ENCODE data around the gene HSPA12B. TPM values are rescaled to one million over a fixed set of nuclear protein-coding genes. Genes with fewer than 3 reads are reported as not detected.

The HSPA12B gene
- total RNA-seq, 1 donor from 2014 or later: 0.44 TPM

DNA sequence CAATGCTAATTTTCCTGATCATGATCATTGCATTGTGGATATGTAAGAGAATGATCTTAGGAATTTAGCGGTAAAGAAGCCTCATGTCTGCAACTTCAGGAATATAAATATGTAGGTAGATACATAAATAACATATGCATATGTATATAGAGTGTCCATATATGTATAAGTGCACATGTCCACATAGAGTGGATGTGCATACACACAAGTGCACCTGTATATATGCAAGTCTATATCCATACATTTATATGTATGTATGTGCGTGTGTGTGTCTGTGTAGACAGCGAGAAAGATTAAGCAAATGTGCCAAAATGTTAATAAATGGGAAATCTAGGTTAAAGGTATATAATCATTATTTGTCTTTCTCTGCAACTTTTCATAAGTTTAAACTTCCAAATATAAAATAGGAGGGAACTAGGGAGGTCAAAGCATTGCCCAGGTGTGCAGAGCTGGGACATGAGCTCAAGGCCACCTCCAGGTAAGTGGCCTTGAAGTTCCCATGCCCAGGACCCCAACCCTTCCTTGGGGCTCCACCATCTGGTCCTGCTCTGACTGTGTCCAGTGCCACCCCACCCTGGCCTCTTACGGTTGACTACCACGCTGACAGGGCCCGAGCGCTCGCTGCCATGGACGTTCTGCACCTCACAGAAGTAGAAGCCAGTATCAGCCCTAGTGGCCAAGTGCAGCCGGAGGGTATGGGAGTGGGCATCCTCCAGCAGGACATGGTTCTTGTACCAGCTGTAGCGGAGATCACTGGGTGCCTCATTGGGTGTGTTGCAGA is 29.7 kb upstream of the HSPA12B start:
- Mint-ChIP-seq H3K4me3 (ENCODE audit: unreplicated experiment) (no peak overlapping the region), H3K27me3 (ENCODE audit: unreplicated experiment) (peaks cover 3% of the 10 kb centered on the region), H3K36me3 (ENCODE audit: unreplicated experiment) (no peaks in the 10 kb centered on the region), H3K27ac (ENCODE audit: unreplicated experiment) (no peak overlapping the region), H3K4me1 (ENCODE audit: low read depth, unreplicated experiment) (no peaks in the 10 kb centered on the region), H3K9me3 (ENCODE audit: unreplicated experiment) (no peaks in the 10 kb centered on the region)
- DNase-seq: no peak
- TF ChIP-seq CTCF (IDR thresholded peaks at IDR 0.05; ENCODE audit: partially characterized antibody, unreplicated experiment): no peak

DNA sequence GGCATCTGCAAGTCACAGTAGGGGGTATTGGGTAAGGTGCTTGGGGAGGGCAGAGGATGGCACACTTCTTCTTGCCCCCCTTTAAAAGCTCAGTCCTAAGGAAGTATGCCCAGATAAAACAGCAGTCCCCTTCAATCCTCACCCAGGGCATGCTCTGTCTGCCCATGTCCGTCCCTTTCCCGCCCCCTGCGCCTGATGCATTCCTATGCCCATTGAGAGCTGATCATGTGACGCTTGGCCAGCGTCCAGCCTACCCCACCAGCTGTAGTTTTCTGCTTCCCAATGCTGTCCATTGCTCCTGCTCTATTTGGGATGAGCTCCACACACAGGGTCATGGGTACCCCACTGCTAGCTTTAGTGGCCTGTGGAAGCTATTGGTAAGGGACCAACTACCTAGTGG is 28.4 kb upstream of the HSPA12B start:
- DNase-seq: no peak
- Mint-ChIP-seq H3K4me1 (ENCODE audit: low read depth, unreplicated experiment) (no peaks in the 10 kb centered on the region), H3K27ac (ENCODE audit: unreplicated experiment) (no peak overlapping the region), H3K36me3 (ENCODE audit: unreplicated experiment) (no peaks in the 10 kb centered on the region), H3K9me3 (ENCODE audit: unreplicated experiment) (no peaks in the 10 kb centered on the region), H3K27me3 (ENCODE audit: unreplicated experiment) (peaks cover 3% of the 10 kb centered on the region), H3K4me3 (ENCODE audit: unreplicated experiment) (no peak overlapping the region)
- TF ChIP-seq CTCF (IDR thresholded peaks at IDR 0.05; ENCODE audit: partially characterized antibody, unreplicated experiment): no peak

DNA sequence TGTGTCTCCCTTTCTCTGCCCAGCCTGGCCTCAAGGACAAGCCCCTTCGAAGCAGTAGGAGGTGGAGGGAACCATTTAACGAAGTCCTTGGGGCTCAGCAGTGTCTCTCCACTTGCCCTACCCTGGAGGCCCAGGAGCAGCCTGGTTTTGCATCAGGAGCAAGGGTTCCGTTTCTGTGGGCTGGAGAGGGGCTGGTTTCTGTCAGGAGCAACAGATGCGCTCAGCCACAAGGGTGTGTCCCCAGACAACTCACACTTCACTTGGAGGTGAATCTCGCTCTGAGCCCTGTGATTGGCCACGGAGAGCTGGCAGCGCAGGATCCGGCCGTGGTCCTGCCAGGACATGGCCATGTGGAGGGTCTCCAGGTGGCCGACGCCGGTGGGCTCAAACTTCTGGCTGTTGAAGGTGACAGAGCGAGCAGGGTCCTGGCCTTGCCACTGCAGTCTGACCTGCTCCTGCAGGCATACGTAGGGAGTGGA is 27.0 kb upstream of the HSPA12B start:
- no peak overlapping the region for H3K4me3 Mint-ChIP-seq (ENCODE audit: unreplicated experiment)
- H3K9me3 Mint-ChIP-seq (ENCODE audit: unreplicated experiment): peaks cover 3% of the 10 kb centered on the region
- no peak for TF ChIP-seq CTCF (IDR thresholded peaks at IDR 0.05; ENCODE audit: partially characterized antibody, unreplicated experiment)
- no peak overlapping the region for H3K27ac Mint-ChIP-seq (ENCODE audit: unreplicated experiment)
- H3K36me3 Mint-ChIP-seq (ENCODE audit: unreplicated experiment): no peaks in the 10 kb centered on the region
- no peaks in the 10 kb centered on the region for H3K4me1 Mint-ChIP-seq (ENCODE audit: low read depth, unreplicated experiment)
- H3K27me3 Mint-ChIP-seq (ENCODE audit: unreplicated experiment): peaks cover 3% of the 10 kb centered on the region
- DNase-seq: no peak

- no peak for DNase-seq
- no peak for TF ChIP-seq CTCF (IDR thresholded peaks at IDR 0.05; ENCODE audit: partially characterized antibody, unreplicated experiment)
- H3K4me1 Mint-ChIP-seq (ENCODE audit: low read depth, unreplicated experiment): no peaks in the 10 kb centered on the region
- H3K27me3 Mint-ChIP-seq (ENCODE audit: unreplicated experiment): peaks cover 3% of the 10 kb centered on the region
- H3K27ac Mint-ChIP-seq (ENCODE audit: unreplicated experiment): no peak overlapping the region
- H3K4me3 Mint-ChIP-seq (ENCODE audit: unreplicated experiment): no peak overlapping the region
- H3K9me3 Mint-ChIP-seq (ENCODE audit: unreplicated experiment): peaks cover 3% of the 10 kb centered on the region
- H3K36me3 Mint-ChIP-seq (ENCODE audit: unreplicated experiment): no peaks in the 10 kb centered on the region
Observed at GRCh38 chr20:3705970-3706739, 26.3 kb upstream of the HSPA12B start.
